ENCODE data around the gene GNB1L.

GNB1L gene

GRCh38 chr22:19859861-19860510 is 5.3 kb upstream of the GNB1L start:
- DNase-seq: no peak

GRCh38 chr22:19857382-19857781 is 2.7 kb upstream of the GNB1L start:
- no peak for DNase-seq

GRCh38 chr22:19855504-19856409 is 1.1 kb upstream of the GNB1L start:
- DNase-seq: peak; percentile 80

- DNase-seq: peak; percentile 69
These were observed 546 bp downstream of the GNB1L start for GRCh38 chr22:19853879-19854777.

- no peak for DNase-seq
These were observed 1.4 kb downstream of the GNB1L start for GRCh38 chr22:19853058-19853878.

- DNase-seq: no peak
These were observed 2.4 kb downstream of the GNB1L start for GRCh38 chr22:19852177-19852781.

GRCh38 chr22:19851291-19852176 is 3.1 kb downstream of the GNB1L start:
- no peak for DNase-seq

- no peak for DNase-seq
These were observed 3.9 kb downstream of the GNB1L start for GRCh38 chr22:19850763-19851109.

- no peak for DNase-seq
These were observed 4.6 kb downstream of the GNB1L start for GRCh38 chr22:19849835-19850762.

GRCh38 chr22:19848298-19849224 is 6.1 kb downstream of the GNB1L start:
- peak; percentile 36 for DNase-seq

- DNase-seq: no peak
These were observed 7.4 kb downstream of the GNB1L start for GRCh38 chr22:19847345-19847632.

GRCh38 chr22:19846620-19847344 is 7.9 kb downstream of the GNB1L start:
- no peak for DNase-seq

GRCh38 chr22:19845054-19845722 is 9.5 kb downstream of the GNB1L start:
- no peak for DNase-seq

GRCh38 chr22:19844377-19845053 is 10.2 kb downstream of the GNB1L start:
- DNase-seq: no peak

GRCh38 chr22:19843857-19844376 is 10.8 kb downstream of the GNB1L start:
- no peak for DNase-seq

GRCh38 chr22:19843107-19843856 is 11.4 kb downstream of the GNB1L start:
- peak; percentile 90 for DNase-seq
